ENCODE measurements around the gene WDR73.

Gene WDR73

DNA sequence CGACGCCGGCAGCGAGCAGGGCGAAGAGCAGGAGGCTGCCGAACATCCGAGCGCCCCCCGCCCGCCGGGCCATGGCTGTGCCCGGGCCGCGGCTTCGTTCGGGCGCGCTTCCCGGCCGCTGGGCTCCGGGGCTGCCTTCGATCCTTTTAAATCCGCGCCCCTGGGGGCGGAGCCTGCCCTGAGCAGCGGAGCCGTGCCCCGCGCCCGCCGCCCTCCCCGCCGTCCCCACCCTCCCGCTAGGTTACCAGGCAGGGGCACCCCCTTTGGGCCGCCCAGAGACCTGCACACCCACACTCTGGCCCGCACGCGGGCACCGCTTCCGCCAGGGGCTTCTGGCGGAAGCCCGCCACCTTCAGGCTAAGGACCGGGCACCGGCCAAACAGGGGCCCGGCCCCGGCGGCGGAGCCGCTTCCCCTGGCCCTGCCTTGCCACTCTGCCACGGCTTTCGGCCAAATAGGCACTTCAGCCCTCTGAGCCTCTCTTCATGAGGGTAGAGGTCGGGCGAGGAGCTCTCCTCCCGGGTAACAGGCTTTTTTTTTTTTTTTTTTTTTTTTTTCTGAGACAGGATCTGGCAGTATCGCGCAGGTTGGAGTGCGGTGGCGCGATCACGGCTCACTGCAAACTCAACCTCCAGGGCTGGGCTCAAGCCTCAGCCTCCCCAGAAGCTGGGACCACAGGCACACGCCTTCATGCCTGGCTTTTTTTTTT lies 4.2 kb upstream of the WDR73 start, which contains the start of gene NMB:
NMB (minus strand) TSS at position 120 of the 708 bp plus-strand sequence; CDS start at position 73, 47 bp downstream.
- H3K27me3 ChIP-seq (ENCODE audit: control insufficient read depth in 2 of 2, insufficient read depth in 2 of 2, low read length in 2 of 2), result no peaks in the 10 kb centered on the region
- no peaks in the 10 kb centered on the region for H3K36me3 ChIP-seq (ENCODE audit: control insufficient read depth in 2 of 2, insufficient read depth in 2 of 2, low read length in 2 of 2)
- peak within 1 kb of the TSS; percentile 68 to 69 for H3K4me3 ChIP-seq (ENCODE audit: low read length in 2 of 2)
- H3K27ac ChIP-seq (ENCODE audit: low read depth in 2 of 2, low read length in 2 of 2), result peak within 1 kb of the TSS; percentile 43 to 66
- H3K9ac ChIP-seq (ENCODE audit: low read depth in 1 of 2, low read length in 2 of 2), result peak within 1 kb of the TSS; percentile 63 to 71
- no peaks in the 10 kb centered on the region for H3K9me3 ChIP-seq (ENCODE audit: control insufficient read depth in 2 of 2, low read length in 2 of 2)
- H3K4me1 ChIP-seq (ENCODE audit: control insufficient read depth in 2 of 2, insufficient read depth in 2 of 2, low read length in 2 of 2), result peaks cover 20 to 28% of the 10 kb centered on the region in 2 donors

DNA sequence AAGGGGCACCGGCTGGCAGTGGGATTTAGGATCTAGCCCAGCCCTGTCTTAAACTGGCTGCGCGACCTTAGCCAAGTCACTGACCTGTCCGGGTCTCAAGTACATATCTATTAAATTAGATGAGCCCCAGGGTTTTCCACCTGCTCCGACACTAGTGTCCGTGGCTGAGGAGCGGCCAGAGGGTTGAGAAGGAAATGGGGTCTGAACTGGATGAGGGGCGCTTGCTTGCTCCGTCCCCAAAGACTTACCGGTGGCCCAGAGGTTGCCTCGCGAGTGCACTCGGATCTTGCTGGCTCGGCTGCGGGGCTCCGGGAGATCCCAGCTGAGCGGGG lies 3.6 kb upstream of the WDR73 start:
- H3K27me3 ChIP-seq (ENCODE audit: control insufficient read depth in 2 of 2, insufficient read depth in 2 of 2, low read length in 2 of 2), result no peaks in the 10 kb centered on the region
- H3K9ac ChIP-seq (ENCODE audit: low read depth in 1 of 2, low read length in 2 of 2), result peak overlapping the region; percentile 63 to 71
- H3K4me3 ChIP-seq (ENCODE audit: low read length in 2 of 2), result peak overlapping the region; percentile 68 to 69
- H3K36me3 ChIP-seq (ENCODE audit: control insufficient read depth in 2 of 2, insufficient read depth in 2 of 2, low read length in 2 of 2), result no peaks in the 10 kb centered on the region
- no peaks in the 10 kb centered on the region for H3K9me3 ChIP-seq (ENCODE audit: control insufficient read depth in 2 of 2, low read length in 2 of 2)
- peaks cover 20 to 33% of the 10 kb centered on the region in 2 donors for H3K4me1 ChIP-seq (ENCODE audit: control insufficient read depth in 2 of 2, insufficient read depth in 2 of 2, low read length in 2 of 2)
- peak overlapping the region; percentile 10 to 43 for H3K27ac ChIP-seq (ENCODE audit: low read depth in 2 of 2, low read length in 2 of 2)

DNA sequence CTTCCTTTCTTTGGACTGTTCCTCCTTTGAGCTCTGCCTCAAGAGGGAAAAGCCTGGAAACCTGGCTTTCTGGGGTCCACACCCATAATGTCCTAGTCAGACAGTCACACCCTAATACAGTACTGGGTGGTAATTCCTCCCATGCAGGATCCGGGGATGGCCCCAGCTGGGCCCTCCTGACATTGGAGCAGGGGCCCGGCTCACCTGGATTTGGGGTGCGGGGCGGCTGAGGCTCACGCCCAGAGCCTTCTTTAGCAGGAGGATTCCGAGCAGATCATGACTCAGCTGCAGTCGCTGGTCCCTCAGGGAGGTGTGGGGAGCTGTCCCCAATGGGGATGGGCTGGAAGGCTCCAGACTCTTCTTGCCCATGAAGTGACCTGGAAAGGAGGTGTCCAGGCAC lies 2.9 kb upstream of the WDR73 start:
- Histone ChIP-seq H3K27me3 (ENCODE audit: control insufficient read depth in 2 of 2, insufficient read depth in 2 of 2, low read length in 2 of 2) (no peaks in the 10 kb centered on the region), H3K4me1 (ENCODE audit: control insufficient read depth in 2 of 2, insufficient read depth in 2 of 2, low read length in 2 of 2) (peaks cover 20 to 37% of the 10 kb centered on the region in 2 donors), H3K27ac (ENCODE audit: low read depth in 2 of 2, low read length in 2 of 2) (no peak overlapping the region), H3K4me3 (ENCODE audit: low read length in 2 of 2) (no peak overlapping the region), H3K36me3 (ENCODE audit: control insufficient read depth in 2 of 2, insufficient read depth in 2 of 2, low read length in 2 of 2) (peaks cover 0 to 4% of the 10 kb centered on the region in 2 donors), H3K9ac (ENCODE audit: low read depth in 1 of 2, low read length in 2 of 2) (no peak overlapping the region), H3K9me3 (ENCODE audit: control insufficient read depth in 2 of 2, low read length in 2 of 2) (no peaks in the 10 kb centered on the region)

DNA sequence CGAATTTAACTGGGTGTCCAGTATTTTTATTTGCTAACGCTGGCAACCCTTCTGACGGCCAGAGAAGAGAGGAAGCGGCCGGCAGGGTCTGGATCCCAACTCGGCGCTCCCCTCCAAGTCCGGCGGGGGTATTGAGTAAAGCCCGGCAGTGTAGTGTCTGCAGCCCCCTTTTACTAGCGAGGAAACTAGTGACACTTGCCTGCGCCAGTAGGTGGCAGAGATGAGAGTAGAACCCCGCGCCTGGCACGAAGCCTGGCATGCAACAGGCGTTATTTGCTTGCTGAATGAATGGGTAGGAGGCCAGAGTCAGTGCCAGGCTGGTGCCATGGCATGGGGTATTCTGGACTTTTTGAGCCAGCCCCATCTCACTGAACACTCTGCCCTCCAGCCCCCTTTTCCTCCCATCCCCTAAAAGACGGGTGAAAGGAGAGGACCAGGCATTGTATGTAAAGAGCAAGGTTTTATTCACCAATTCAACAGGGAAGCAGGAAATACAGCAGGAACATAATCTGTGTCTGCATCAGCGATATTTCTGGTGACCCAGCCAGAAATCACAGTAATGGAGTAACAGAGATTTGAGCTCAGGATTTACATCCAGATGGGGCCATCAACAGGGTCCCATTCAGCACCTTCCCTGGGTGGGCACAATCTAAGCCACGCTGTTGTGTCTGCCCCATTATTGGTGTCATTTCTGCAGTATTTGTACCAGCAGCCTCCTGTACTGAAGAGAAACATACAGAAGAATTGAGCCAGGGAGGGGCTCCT lies 788 bp upstream of the WDR73 start:
- peak overlapping the region; percentile 82 to 94 for H3K9ac ChIP-seq (ENCODE audit: low read depth in 1 of 2, low read length in 2 of 2)
- H3K27me3 ChIP-seq (ENCODE audit: control insufficient read depth in 2 of 2, insufficient read depth in 2 of 2, low read length in 2 of 2), result no peaks in the 10 kb centered on the region
- H3K36me3 ChIP-seq (ENCODE audit: control insufficient read depth in 2 of 2, insufficient read depth in 2 of 2, low read length in 2 of 2), result peaks cover 6 to 14% of the 10 kb centered on the region in 2 donors
- H3K4me3 ChIP-seq (ENCODE audit: low read length in 2 of 2), result peak overlapping the region; percentile 97 to 98
- H3K9me3 ChIP-seq (ENCODE audit: control insufficient read depth in 2 of 2, low read length in 2 of 2), result no peaks in the 10 kb centered on the region
- peak overlapping the region; percentile 81 to 88 for H3K27ac ChIP-seq (ENCODE audit: low read depth in 2 of 2, low read length in 2 of 2)
- peaks cover 20 to 37% of the 10 kb centered on the region in 2 donors for H3K4me1 ChIP-seq (ENCODE audit: control insufficient read depth in 2 of 2, insufficient read depth in 2 of 2, low read length in 2 of 2)

DNA sequence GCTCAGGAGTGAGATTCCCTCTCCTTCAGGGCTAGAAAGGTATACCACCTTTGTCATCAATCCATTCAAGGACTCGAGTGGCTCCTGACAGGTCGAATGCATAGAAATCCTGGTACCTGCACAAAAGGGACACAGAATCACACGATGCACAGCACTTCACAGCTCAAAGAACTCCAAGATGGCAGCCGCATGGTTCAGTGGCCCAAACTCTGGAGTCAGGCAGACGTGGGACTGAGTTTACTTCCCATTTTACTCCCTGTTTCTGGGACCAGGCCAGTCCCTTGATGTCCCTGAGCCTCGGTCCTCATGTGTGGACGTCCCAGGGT lies 536 bp downstream of the WDR73 start:
- H3K9ac ChIP-seq (ENCODE audit: low read depth in 1 of 2, low read length in 2 of 2), result peak overlapping the region; percentile 82 to 94
- H3K4me1 ChIP-seq (ENCODE audit: control insufficient read depth in 2 of 2, insufficient read depth in 2 of 2, low read length in 2 of 2), result peaks cover 20 to 31% of the 10 kb centered on the region in 2 donors
- H3K27me3 ChIP-seq (ENCODE audit: control insufficient read depth in 2 of 2, insufficient read depth in 2 of 2, low read length in 2 of 2), result no peaks in the 10 kb centered on the region
- peaks cover 14 to 22% of the 10 kb centered on the region in 2 donors for H3K36me3 ChIP-seq (ENCODE audit: control insufficient read depth in 2 of 2, insufficient read depth in 2 of 2, low read length in 2 of 2)
- H3K27ac ChIP-seq (ENCODE audit: low read depth in 2 of 2, low read length in 2 of 2), result peak overlapping the region; percentile 81 to 88
- peak overlapping the region; percentile 97 to 98 for H3K4me3 ChIP-seq (ENCODE audit: low read length in 2 of 2)
- no peaks in the 10 kb centered on the region for H3K9me3 ChIP-seq (ENCODE audit: control insufficient read depth in 2 of 2, low read length in 2 of 2)

DNA sequence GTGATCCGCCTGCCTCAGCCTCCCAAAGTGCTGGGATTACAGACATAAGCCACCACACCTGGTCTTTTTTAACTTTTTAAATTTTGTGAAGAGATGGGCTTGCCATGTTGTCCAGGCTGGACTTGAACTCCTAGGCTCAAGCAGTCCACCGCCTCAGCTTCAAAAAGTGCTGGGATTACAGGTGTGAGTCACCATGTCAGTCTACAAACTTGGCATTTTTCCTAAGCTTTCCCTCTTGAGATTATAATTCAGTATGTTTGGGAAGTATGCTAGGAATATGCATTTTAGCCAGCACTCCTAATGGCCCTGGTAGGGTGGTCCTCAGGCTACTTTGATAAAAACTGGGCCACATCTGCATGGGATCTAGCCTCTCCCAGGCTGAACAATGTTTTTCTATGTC lies 4.4 kb downstream of the WDR73 start:
- peaks cover 45 to 58% of the 10 kb centered on the region in 2 donors for H3K36me3 ChIP-seq (ENCODE audit: control insufficient read depth in 2 of 2, insufficient read depth in 2 of 2, low read length in 2 of 2)

DNA sequence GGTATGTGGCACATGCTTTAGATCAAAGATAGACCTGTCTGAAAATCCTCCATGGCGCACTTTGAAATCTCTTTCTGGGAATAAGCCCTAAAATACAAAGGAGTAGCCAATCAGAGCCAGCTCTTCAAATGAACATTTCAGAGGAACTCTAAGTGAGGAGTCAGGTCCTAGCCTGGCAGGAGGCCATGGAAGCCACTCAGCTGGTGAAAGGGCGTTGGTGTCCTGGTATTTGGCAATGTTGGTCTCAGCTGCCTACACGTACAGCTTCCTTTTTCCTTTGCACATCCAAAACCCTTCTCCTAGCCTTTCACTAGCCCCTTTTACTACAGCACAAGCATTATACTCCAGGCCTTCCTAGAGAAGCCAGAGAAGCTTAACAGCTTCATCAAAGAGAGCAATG lies 5.5 kb downstream of the WDR73 start:
- Histone ChIP-seq H3K4me1 (ENCODE audit: control insufficient read depth in 2 of 2, insufficient read depth in 2 of 2, low read length in 2 of 2) (peaks cover 3 to 12% of the 10 kb centered on the region in 2 donors), H3K27me3 (ENCODE audit: control insufficient read depth in 2 of 2, insufficient read depth in 2 of 2, low read length in 2 of 2) (no peaks in the 10 kb centered on the region), H3K36me3 (ENCODE audit: control insufficient read depth in 2 of 2, insufficient read depth in 2 of 2, low read length in 2 of 2) (peaks cover 51 to 63% of the 10 kb centered on the region in 2 donors), H3K27ac (ENCODE audit: low read depth in 2 of 2, low read length in 2 of 2) (no peak overlapping the region), H3K9ac (ENCODE audit: low read depth in 1 of 2, low read length in 2 of 2) (no peak overlapping the region), H3K9me3 (ENCODE audit: control insufficient read depth in 2 of 2, low read length in 2 of 2) (no peaks in the 10 kb centered on the region), H3K4me3 (ENCODE audit: low read length in 2 of 2) (no peak overlapping the region)

More for the DNA sequence above, 4.4 kb downstream of the WDR73 start:
- Histone ChIP-seq H3K4me1 (ENCODE audit: control insufficient read depth in 2 of 2, insufficient read depth in 2 of 2, low read length in 2 of 2) (peaks cover 6 to 15% of the 10 kb centered on the region in 2 donors), H3K27ac (ENCODE audit: low read depth in 2 of 2, low read length in 2 of 2) (no peak overlapping the region), H3K27me3 (ENCODE audit: control insufficient read depth in 2 of 2, insufficient read depth in 2 of 2, low read length in 2 of 2) (no peaks in the 10 kb centered on the region), H3K9ac (ENCODE audit: low read depth in 1 of 2, low read length in 2 of 2) (no peak overlapping the region), H3K9me3 (ENCODE audit: control insufficient read depth in 2 of 2, low read length in 2 of 2) (no peaks in the 10 kb centered on the region), H3K4me3 (ENCODE audit: low read length in 2 of 2) (no peak overlapping the region)

DNA sequence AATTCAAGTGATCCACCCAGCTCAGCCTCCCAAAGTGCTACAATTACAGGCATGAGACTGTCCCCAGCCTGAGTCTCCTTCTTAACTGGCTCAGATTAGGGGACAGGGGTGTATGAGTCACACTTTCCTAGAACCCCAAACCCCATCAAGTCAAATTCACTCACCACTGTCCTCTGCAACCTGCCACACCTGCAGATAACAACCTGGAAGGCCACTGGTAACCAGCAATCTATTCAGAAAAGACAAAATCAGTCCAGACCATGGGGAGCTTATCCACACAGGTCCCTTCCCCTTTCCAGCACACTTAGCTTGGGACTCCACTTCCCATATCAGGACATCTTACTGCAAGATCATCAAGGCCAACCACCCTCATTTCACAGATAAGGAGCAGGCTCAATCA lies 6.4 kb downstream of the WDR73 start:
- Histone ChIP-seq H3K27me3 (ENCODE audit: control insufficient read depth in 2 of 2, insufficient read depth in 2 of 2, low read length in 2 of 2) (no peaks in the 10 kb centered on the region), H3K4me3 (ENCODE audit: low read length in 2 of 2) (no peak overlapping the region), H3K9me3 (ENCODE audit: control insufficient read depth in 2 of 2, low read length in 2 of 2) (no peaks in the 10 kb centered on the region), H3K27ac (ENCODE audit: low read depth in 2 of 2, low read length in 2 of 2) (no peak overlapping the region), H3K9ac (ENCODE audit: low read depth in 1 of 2, low read length in 2 of 2) (no peak overlapping the region), H3K36me3 (ENCODE audit: control insufficient read depth in 2 of 2, insufficient read depth in 2 of 2, low read length in 2 of 2) (peaks cover 56 to 71% of the 10 kb centered on the region in 2 donors), H3K4me1 (ENCODE audit: control insufficient read depth in 2 of 2, insufficient read depth in 2 of 2, low read length in 2 of 2) (peaks cover 0 to 4% of the 10 kb centered on the region in 2 donors)

DNA sequence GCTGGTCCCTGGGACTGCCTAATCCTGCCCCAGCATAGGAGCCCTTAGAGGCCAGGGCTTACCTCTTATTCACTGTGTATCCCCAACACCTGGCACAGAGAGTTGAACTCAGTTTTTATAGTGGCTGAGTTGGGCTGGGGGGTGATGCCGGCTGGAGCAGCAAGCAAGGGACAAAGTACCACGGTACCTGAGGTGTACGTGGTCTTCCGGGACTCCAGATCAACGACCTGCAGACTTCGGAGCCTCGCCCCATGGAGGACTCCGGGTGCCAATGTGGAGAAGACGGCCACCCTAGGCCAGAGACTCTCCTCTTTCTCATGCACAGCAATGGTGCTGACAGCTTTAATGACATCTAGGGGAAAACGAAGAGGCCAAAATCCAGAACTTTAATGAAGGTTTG lies 8.1 kb downstream of the WDR73 start:
- no peak overlapping the region for H3K9ac ChIP-seq (ENCODE audit: low read depth in 1 of 2, low read length in 2 of 2)
- H3K27ac ChIP-seq (ENCODE audit: low read depth in 2 of 2, low read length in 2 of 2), result no peak overlapping the region
- H3K36me3 ChIP-seq (ENCODE audit: control insufficient read depth in 2 of 2, insufficient read depth in 2 of 2, low read length in 2 of 2), result peaks cover 55 to 72% of the 10 kb centered on the region in 2 donors
- no peaks in the 10 kb centered on the region for H3K9me3 ChIP-seq (ENCODE audit: control insufficient read depth in 2 of 2, low read length in 2 of 2)
- H3K4me3 ChIP-seq (ENCODE audit: low read length in 2 of 2), result no peak overlapping the region
- no peaks in the 10 kb centered on the region for H3K4me1 ChIP-seq (ENCODE audit: control insufficient read depth in 2 of 2, insufficient read depth in 2 of 2, low read length in 2 of 2)
- H3K27me3 ChIP-seq (ENCODE audit: control insufficient read depth in 2 of 2, insufficient read depth in 2 of 2, low read length in 2 of 2), result no peaks in the 10 kb centered on the region

DNA sequence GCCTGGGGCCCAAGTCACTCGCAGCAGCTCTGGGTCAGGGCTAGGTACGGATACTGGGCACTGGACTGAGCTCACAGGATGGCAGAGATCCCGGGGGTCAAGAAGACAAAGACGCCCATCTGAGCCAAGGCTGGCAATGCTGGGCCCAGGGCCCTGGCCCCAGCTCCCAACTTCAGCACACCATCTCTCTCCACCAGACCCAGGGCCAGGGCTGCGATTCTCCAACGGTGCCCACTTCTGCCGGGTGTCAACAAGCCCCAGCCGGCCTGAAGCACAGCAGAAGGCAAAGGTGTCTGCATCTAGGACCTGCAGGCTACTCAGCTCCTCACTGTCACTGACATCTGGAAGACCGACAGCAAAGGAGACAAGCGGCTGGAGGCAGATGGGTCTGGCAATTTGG lies 8.6 kb downstream of the WDR73 start:
- Histone ChIP-seq H3K9me3 (ENCODE audit: control insufficient read depth in 2 of 2, low read length in 2 of 2) (no peaks in the 10 kb centered on the region), H3K36me3 (ENCODE audit: control insufficient read depth in 2 of 2, insufficient read depth in 2 of 2, low read length in 2 of 2) (peaks cover 60 to 74% of the 10 kb centered on the region in 2 donors), H3K4me1 (ENCODE audit: control insufficient read depth in 2 of 2, insufficient read depth in 2 of 2, low read length in 2 of 2) (no peaks in the 10 kb centered on the region), H3K4me3 (ENCODE audit: low read length in 2 of 2) (no peak overlapping the region), H3K9ac (ENCODE audit: low read depth in 1 of 2, low read length in 2 of 2) (no peak overlapping the region), H3K27ac (ENCODE audit: low read depth in 2 of 2, low read length in 2 of 2) (no peak overlapping the region), H3K27me3 (ENCODE audit: control insufficient read depth in 2 of 2, insufficient read depth in 2 of 2, low read length in 2 of 2) (no peaks in the 10 kb centered on the region)

Data from mucosa of rectum (tissue), 2 donors.